Esophagus muscularis mucosa (tissue), 4 donors: ENCODE data around the gene LTBP1.

ENCODE experiments used
- EP300 ChIP-seq: sonication (generic); formaldehyde crosslinking; IDR thresholded peaks from one replicate; pipeline ENCODE4 v1.6.1; 2017; ENCODE audit warnings: antibody characterized with exemption
- POLR2A ChIP-seq: fragments of 450-650 bp; IDR thresholded peaks from one replicate; pipeline ENCODE4 v1.6.1; 2017; ENCODE audit warnings: antibody characterized with exemption, moderate library complexity, mild to moderate bottlenecking, low read depth
- POLR2AphosphoS5 ChIP-seq, 2 donors: sonication (generic); formaldehyde crosslinking; IDR thresholded peaks; one replicate each; pipeline ENCODE4 v1.6.1; 2017; ENCODE audit warnings: antibody characterized with exemption in 2 of 2
- TF ChIP-seq, protein P1 (sequence below), 3 experiments: fragments of 200-600 bp in 2 of 3; fragments of 450-650 bp in 1 of 3; sonication (generic) in 2 of 3; IDR thresholded peaks; one replicate each; pipeline ENCODE4 v1.5.1; 2017 to 2019; ENCODE audit warnings: antibody characterized with exemption in 3 of 3, mild to moderate bottlenecking in 2 of 3, moderate library complexity in 1 of 3

GRCh38 chr2:33099989-33100388 lies 153.2 kb downstream of the LTBP1 start:
- TF ChIP-seq, protein P1, sequence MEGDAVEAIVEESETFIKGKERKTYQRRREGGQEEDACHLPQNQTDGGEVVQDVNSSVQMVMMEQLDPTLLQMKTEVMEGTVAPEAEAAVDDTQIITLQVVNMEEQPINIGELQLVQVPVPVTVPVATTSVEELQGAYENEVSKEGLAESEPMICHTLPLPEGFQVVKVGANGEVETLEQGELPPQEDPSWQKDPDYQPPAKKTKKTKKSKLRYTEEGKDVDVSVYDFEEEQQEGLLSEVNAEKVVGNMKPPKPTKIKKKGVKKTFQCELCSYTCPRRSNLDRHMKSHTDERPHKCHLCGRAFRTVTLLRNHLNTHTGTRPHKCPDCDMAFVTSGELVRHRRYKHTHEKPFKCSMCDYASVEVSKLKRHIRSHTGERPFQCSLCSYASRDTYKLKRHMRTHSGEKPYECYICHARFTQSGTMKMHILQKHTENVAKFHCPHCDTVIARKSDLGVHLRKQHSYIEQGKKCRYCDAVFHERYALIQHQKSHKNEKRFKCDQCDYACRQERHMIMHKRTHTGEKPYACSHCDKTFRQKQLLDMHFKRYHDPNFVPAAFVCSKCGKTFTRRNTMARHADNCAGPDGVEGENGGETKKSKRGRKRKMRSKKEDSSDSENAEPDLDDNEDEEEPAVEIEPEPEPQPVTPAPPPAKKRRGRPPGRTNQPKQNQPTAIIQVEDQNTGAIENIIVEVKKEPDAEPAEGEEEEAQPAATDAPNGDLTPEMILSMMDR (IDR thresholded peaks at IDR 0.05) = no peak
- TF ChIP-seq POLR2A (no peak), EP300 (no peak), POLR2AphosphoS5 (IDR thresholded peaks at IDR 0.05) (no peak)
